Right lung (tissue), 5 donors: ENCODE measurements around the gene OSCP1. TPM values are rescaled to one million over a fixed set of nuclear protein-coding genes. Genes with fewer than 3 reads are reported as not detected.

Experiments
- DNase-seq, 2 donors: peaks; one replicate each; pipeline ENCODE4 v3.0.0-alpha.2; 2013
- polyA plus RNA-seq, 5 donors: library from polyadenylated mRNA; unstranded; fragments of 120-200 nt; gene quantifications; one replicate each; pipeline versions ENCODE4 v1.2.1 to v1.2.3, GENCODE V29; 2013; ENCODE audit warnings: inconsistent platforms in 1 of 5, low replicate concordance in 1 of 5; ENCODE audit not compliant: insufficient read length in 5 of 5, insufficient read depth in 1 of 5

OSCP1 gene
- polyA plus RNA-seq, 5 donors = 14.8 to 20.6 (median 20.1) TPM

GRCh38 chr1:36384542-36385409 is 65.5 kb downstream of the OSCP1 start:
- peak in 1 of 2 donors; percentile 29 for DNase-seq

- DNase-seq = no peak
These were observed 67.0 kb downstream of the OSCP1 start for GRCh38 chr1:36383240-36383639.

- DNase-seq = no peak
These were observed 67.6 kb downstream of the OSCP1 start for GRCh38 chr1:36382669-36383068.

- DNase-seq = no peak
These were observed 68.0 kb downstream of the OSCP1 start for GRCh38 chr1:36382231-36382630.

- DNase-seq = no peak
These were observed 68.8 kb downstream of the OSCP1 start for GRCh38 chr1:36381405-36381804.

GRCh38 chr1:36380782-36381181 is 69.5 kb downstream of the OSCP1 start:
- DNase-seq = no peak

GRCh38 chr1:36380143-36380619 is 70.1 kb downstream of the OSCP1 start:
- DNase-seq = no peak

GRCh38 chr1:36377791-36378492 is 72.3 kb downstream of the OSCP1 start:
- no peak for DNase-seq

GRCh38 chr1:36372617-36373016 is 77.6 kb downstream of the OSCP1 start:
- no peak for DNase-seq

- DNase-seq = peak in 1 of 2 donors; percentile 70
These were observed 81.0 kb downstream of the OSCP1 start for GRCh38 chr1:36369061-36369861.

Other genes starting within 250 kb of the OSCP1 start
- 100 to 1,000 TPM; 112 to 165 (median 154) TPM for gene THRAP3, start 226.0 kb downstream of the OSCP1 start, polyA plus RNA-seq
- gene SH3D21, start 144.1 kb downstream of the OSCP1 start, polyA plus RNA-seq = 10 to 100 TPM; 12.3 to 20.9 (median 18.4) TPM
- gene EVA1B, start 126.8 kb downstream of the OSCP1 start, polyA plus RNA-seq = 10 to 100 TPM; 22.1 to 81.6 (median 33.3) TPM
- 10 to 100 TPM; 29.1 to 41.0 (median 32.2) TPM for gene STK40, start 64.5 kb downstream of the OSCP1 start, polyA plus RNA-seq
- gene LSM10, start 52.5 kb downstream of the OSCP1 start, polyA plus RNA-seq = 10 to 100 TPM; 15.1 to 25.2 (median 18.7) TPM
- gene MRPS15, start 13.9 kb upstream of the OSCP1 start, polyA plus RNA-seq = 10 to 100 TPM; 48.0 to 65.1 (median 60.9) TPM
- gene CSF3R, start 32.5 kb upstream of the OSCP1 start, polyA plus RNA-seq = 10 to 100 TPM in 2 of 5 donors, 1 to 10 TPM in 3; 7.4 to 10.9 (median 8.7) TPM